Lower leg skin (tissue), 3 donors: ENCODE measurements around the gene ADARB2.

Experiments used
- POLR2A ChIP-seq, 2 donors: fragments of 450-650 bp; IDR thresholded peaks; one replicate each; pipeline ENCODE4 v1.6.1; 2016 to 2017; ENCODE audit warnings: antibody characterized with exemption in 2 of 2, mild to moderate bottlenecking in 1 of 2, moderate library complexity in 1 of 2
- TF ChIP-seq, protein P1 (sequence below), 3 donors: fragments of 450-650 bp; IDR thresholded peaks; one replicate each; pipeline ENCODE4 v1.5.1; 2016; ENCODE audit warnings: antibody characterized with exemption in 3 of 3, mild to moderate bottlenecking in 3 of 3, moderate library complexity in 2 of 3

GRCh38 chr10:1655367-1655766 is 82.0 kb downstream of the ADARB2 start:
- TF ChIP-seq, protein P1, sequence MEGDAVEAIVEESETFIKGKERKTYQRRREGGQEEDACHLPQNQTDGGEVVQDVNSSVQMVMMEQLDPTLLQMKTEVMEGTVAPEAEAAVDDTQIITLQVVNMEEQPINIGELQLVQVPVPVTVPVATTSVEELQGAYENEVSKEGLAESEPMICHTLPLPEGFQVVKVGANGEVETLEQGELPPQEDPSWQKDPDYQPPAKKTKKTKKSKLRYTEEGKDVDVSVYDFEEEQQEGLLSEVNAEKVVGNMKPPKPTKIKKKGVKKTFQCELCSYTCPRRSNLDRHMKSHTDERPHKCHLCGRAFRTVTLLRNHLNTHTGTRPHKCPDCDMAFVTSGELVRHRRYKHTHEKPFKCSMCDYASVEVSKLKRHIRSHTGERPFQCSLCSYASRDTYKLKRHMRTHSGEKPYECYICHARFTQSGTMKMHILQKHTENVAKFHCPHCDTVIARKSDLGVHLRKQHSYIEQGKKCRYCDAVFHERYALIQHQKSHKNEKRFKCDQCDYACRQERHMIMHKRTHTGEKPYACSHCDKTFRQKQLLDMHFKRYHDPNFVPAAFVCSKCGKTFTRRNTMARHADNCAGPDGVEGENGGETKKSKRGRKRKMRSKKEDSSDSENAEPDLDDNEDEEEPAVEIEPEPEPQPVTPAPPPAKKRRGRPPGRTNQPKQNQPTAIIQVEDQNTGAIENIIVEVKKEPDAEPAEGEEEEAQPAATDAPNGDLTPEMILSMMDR (IDR thresholded peaks at IDR 0.05) = no peak
- no peak for TF ChIP-seq POLR2A (IDR thresholded peaks at IDR 0.05)
